K562 treated with DMSO at 1 percent for 12 hours (cell line): ENCODE data around the gene BAD. TPM values are rescaled to one million over a fixed set of nuclear protein-coding genes. Genes with fewer than 3 reads are reported as not detected.

ENCODE experiments used
- total RNA-seq: library from RNA; unstranded; fragments of 300-600 nt; gene quantifications from 2 replicates; pipeline ENCODE4 v1.2.3, GENCODE V29; 2022; ENCODE audit not compliant: insufficient read depth

Gene BAD
- total RNA-seq, 1 experiment from 2014 or later = 83.9 TPM

Other genes starting within 250 kb of the BAD start
- gene FLRT1, start 248.7 kb downstream of the BAD start, total RNA-seq = 0.68 TPM in 1 of 2 replicates, not detected in the other
- 69.0 and 104 TPM in 2 replicates for gene MACROD1, start 118.6 kb downstream of the BAD start, total RNA-seq
- 202 and 282 TPM in 2 replicates for gene STIP1, start 98.5 kb downstream of the BAD start, total RNA-seq
- 98.9 and 99.4 TPM in 2 replicates for gene FERMT3, start 77.9 kb downstream of the BAD start, total RNA-seq
- 41.7 and 48.9 TPM in 2 replicates for gene TRPT1, start 58.5 kb downstream of the BAD start, total RNA-seq
- 79.4 and 98.5 TPM in 2 replicates for gene NUDT22, start 58.4 kb downstream of the BAD start, total RNA-seq
- 71.7 and 73.1 TPM in 2 replicates for gene DNAJC4, start 54.1 kb downstream of the BAD start, total RNA-seq
- 103 and 104 TPM in 2 replicates for gene VEGFB, start 50.1 kb downstream of the BAD start, total RNA-seq
- gene FKBP2, start 43.6 kb downstream of the BAD start, total RNA-seq = 113 and 130 TPM in 2 replicates
- gene PPP1R14B, start 37.7 kb downstream of the BAD start, total RNA-seq = 105 and 156 TPM in 2 replicates
- gene PLCB3, start 33.1 kb downstream of the BAD start, total RNA-seq = 14.8 and 31.1 TPM in 2 replicates
- gene GPR137, start 1.2 kb upstream of the BAD start, total RNA-seq = 49.0 and 56.6 TPM in 2 replicates
- not detected in 2 replicates for gene KCNK4, start 6.6 kb upstream of the BAD start, total RNA-seq
- gene CATSPERZ, start 15.7 kb upstream of the BAD start, total RNA-seq = 1.8 and 2.0 TPM in 2 replicates
- gene ESRRA, start 20.9 kb upstream of the BAD start, total RNA-seq = 72.4 and 81.7 TPM in 2 replicates
- 306 and 450 TPM in 2 replicates for gene TRMT112, start 32.9 kb upstream of the BAD start, total RNA-seq
- gene PRDX5, start 33.5 kb upstream of the BAD start, total RNA-seq = 404 and 652 TPM in 2 replicates
- gene CCDC88B, start 55.5 kb upstream of the BAD start, total RNA-seq = 12.0 and 20.3 TPM in 2 replicates
- 24.0 and 26.5 TPM in 2 replicates for gene RPS6KA4, start 74.5 kb upstream of the BAD start, total RNA-seq